Type B pancreatic cell (in vitro differentiated cells): Measurements from ENCODE around the gene TIGD1. TPM values are rescaled to one million over a fixed set of nuclear protein-coding genes. Genes with fewer than 3 reads are reported as not detected.
"Not testable (repeated sequence)": the region's sequence is repeated elsewhere in the genome, so short reads cannot be mapped to it uniquely, and the experiment has no call there.

ENCODE experiments used
- DNase-seq: peaks from one replicate; pipeline ENCODE4 v3.0.0; 2021; ENCODE audit warnings: mixed read lengths; ENCODE audit not compliant: unreplicated experiment; ENCODE audit errors: extremely low spot score
- H3K27ac Mint-ChIP-seq: 2 replicates; pipeline ENCODE4 v1.8.0; 2021; ENCODE audit warnings: mild to moderate bottlenecking, mixed read lengths
- H3K27me3 Mint-ChIP-seq: 2 replicates; pipeline ENCODE4 v1.8.0; 2021; ENCODE audit warnings: mixed read lengths
- H3K36me3 Mint-ChIP-seq: 2 replicates; pipeline ENCODE4 v1.8.0; 2021; ENCODE audit warnings: mixed read lengths
- H3K4me1 Mint-ChIP-seq: one replicate; pipeline ENCODE4 v1.8.0; 2021; ENCODE audit warnings: mixed read lengths; ENCODE audit not compliant: unreplicated experiment
- H3K4me3 Mint-ChIP-seq: 2 replicates; pipeline ENCODE4 v1.8.0; 2021; ENCODE audit warnings: mild to moderate bottlenecking, mixed read lengths
- H3K9me3 Mint-ChIP-seq: 2 replicates; pipeline ENCODE4 v1.8.0; 2021; ENCODE audit warnings: mixed read lengths
- CTCF ChIP-seq: fragments of 200-600 bp; sonication (generic); conservative IDR thresholded peaks from 2 replicates; pipeline ENCODE4 v1.5.0; 2021; ENCODE audit warnings: antibody characterized with exemption, mild to moderate bottlenecking
- total RNA-seq: library from RNA; stranded (reverse); gene quantifications from 2 replicates; pipeline ENCODE4 v1.2.1, GENCODE V29; 2021; ENCODE audit warnings: low replicate concordance

TIGD1 gene
- total RNA-seq, 1 donor from 2014 or later: 10.8 TPM

GRCh38 chr2:232574674-232575403 is 24.5 kb upstream of the TIGD1 start:
- H3K27ac Mint-ChIP-seq: no peak overlapping the region
- H3K36me3 Mint-ChIP-seq: peaks cover 21% of the 10 kb centered on the region

GRCh38 chr2:232573771-232574435 is 23.5 kb upstream of the TIGD1 start:
- no peak for TF ChIP-seq CTCF
- Mint-ChIP-seq H3K27me3 (no peaks in the 10 kb centered on the region), H3K4me1 (no peaks in the 10 kb centered on the region), H3K9me3 (no peaks in the 10 kb centered on the region), H3K27ac (no peak overlapping the region), H3K36me3 (peaks cover 26% of the 10 kb centered on the region), H3K4me3 (no peak overlapping the region)
- no peak for DNase-seq

More at GRCh38 chr2:232574674-232575403, 24.5 kb upstream of the TIGD1 start:
- TF ChIP-seq CTCF: no peak
- H3K4me1 Mint-ChIP-seq: no peaks in the 10 kb centered on the region
- DNase-seq: no peak
- H3K27me3 Mint-ChIP-seq: no peaks in the 10 kb centered on the region
- H3K9me3 Mint-ChIP-seq: no peaks in the 10 kb centered on the region
- H3K4me3 Mint-ChIP-seq: no peak overlapping the region

GRCh38 chr2:232573042-232573441 is 22.7 kb upstream of the TIGD1 start:
- no peak overlapping the region for H3K27ac Mint-ChIP-seq
- H3K4me1 Mint-ChIP-seq: no peaks in the 10 kb centered on the region
- H3K36me3 Mint-ChIP-seq: peaks cover 29% of the 10 kb centered on the region

GRCh38 chr2:232571026-232571474 is 20.7 kb upstream of the TIGD1 start:
- peaks cover 41% of the 10 kb centered on the region for H3K36me3 Mint-ChIP-seq
- no peaks in the 10 kb centered on the region for H3K4me1 Mint-ChIP-seq
- no peak overlapping the region for H3K27ac Mint-ChIP-seq
- no peak overlapping the region for H3K4me3 Mint-ChIP-seq
- TF ChIP-seq CTCF: no peak
- H3K9me3 Mint-ChIP-seq: no peaks in the 10 kb centered on the region
- H3K27me3 Mint-ChIP-seq: no peaks in the 10 kb centered on the region
- no peak for DNase-seq

More at GRCh38 chr2:232573042-232573441, 22.7 kb upstream of the TIGD1 start:
- DNase-seq: no peak
- no peak overlapping the region for H3K4me3 Mint-ChIP-seq
- H3K27me3 Mint-ChIP-seq: no peaks in the 10 kb centered on the region
- TF ChIP-seq CTCF: no peak
- no peaks in the 10 kb centered on the region for H3K9me3 Mint-ChIP-seq

- not testable (repeated sequence) for H3K9me3 Mint-ChIP-seq, H3K4me1 Mint-ChIP-seq, H3K4me3 Mint-ChIP-seq, DNase-seq, H3K27ac Mint-ChIP-seq, H3K27me3 Mint-ChIP-seq
- H3K36me3 Mint-ChIP-seq: peaks cover 43% of the 10 kb centered on the region
Observed at GRCh38 chr2:232570481-232570880, 20.1 kb upstream of the TIGD1 start.

- TF ChIP-seq CTCF: no peak
- no peak overlapping the region for H3K4me3 Mint-ChIP-seq
- H3K27ac Mint-ChIP-seq: no peak overlapping the region
- peaks cover 50% of the 10 kb centered on the region for H3K36me3 Mint-ChIP-seq
- DNase-seq: no peak
- no peaks in the 10 kb centered on the region for H3K9me3 Mint-ChIP-seq
- H3K27me3 Mint-ChIP-seq: no peaks in the 10 kb centered on the region
- H3K4me1 Mint-ChIP-seq: no peaks in the 10 kb centered on the region
Observed at GRCh38 chr2:232569541-232569940, 19.2 kb upstream of the TIGD1 start.
